Parathyroid adenoma (tissue), 2 donors: ENCODE measurements around the gene DUSP9.
"Not testable (repeated sequence)": the region's sequence is repeated elsewhere in the genome, so short reads cannot be mapped to it uniquely, and the experiment has no call there.

Experiments used
- H2AFZ ChIP-seq: fragments of 300-600 bp; sonication (generic); one replicate; pipeline ENCODE4 v1.7.0; 2017; ENCODE audit warnings: antibody characterized with exemption, mild to moderate bottlenecking
- H3K27ac ChIP-seq: fragments of 300-600 bp; sonication (generic); one replicate; pipeline ENCODE4 v1.7.0; 2017
- H3K27me3 ChIP-seq: fragments of 300-600 bp; sonication (generic); one replicate; pipeline ENCODE4 v1.7.0; 2017; ENCODE audit warnings: low read length; ENCODE audit not compliant: control insufficient read depth, insufficient read depth
- H3K36me3 ChIP-seq: fragments of 300-600 bp; sonication (generic); one replicate; pipeline ENCODE4 v1.7.0; 2017; ENCODE audit warnings: low read length; ENCODE audit not compliant: control insufficient read depth, insufficient read depth
- H3K4me1 ChIP-seq: fragments of 300-600 bp; sonication (generic); one replicate; pipeline ENCODE4 v1.7.0; 2017; ENCODE audit warnings: control low read depth
- H3K4me2 ChIP-seq: fragments of 300-600 bp; sonication (generic); one replicate; pipeline ENCODE4 v1.7.0; 2017; ENCODE audit warnings: low read length
- H3K4me3 ChIP-seq: fragments of 300-600 bp; sonication (generic); one replicate; pipeline ENCODE4 v1.7.0; 2017; ENCODE audit warnings: low read depth, low read length
- H3K79me2 ChIP-seq: fragments of 300-600 bp; sonication (generic); one replicate; pipeline ENCODE4 v1.7.0; 2017; ENCODE audit warnings: control low read depth
- H3K9ac ChIP-seq: fragments of 300-600 bp; sonication (generic); one replicate; pipeline ENCODE4 v1.7.0; 2017; ENCODE audit warnings: mild to moderate bottlenecking
- H3K9me3 ChIP-seq: fragments of 300-600 bp; sonication (generic); one replicate; pipeline ENCODE4 v1.7.0; 2017; ENCODE audit warnings: low read length; ENCODE audit not compliant: control insufficient read depth
- CTCF ChIP-seq: fragments of 300-600 bp; sonication (generic); IDR thresholded peaks from one replicate; pipeline ENCODE4 v1.7.0; 2017; ENCODE audit warnings: antibody characterized with exemption, mild to moderate bottlenecking
- donor health status: primary hyperparathyroidism.

The DUSP9 gene

GRCh38 chrX:153600921-153601320 is 46.1 kb upstream of the DUSP9 start:
- H3K4me3 ChIP-seq: no peak overlapping the region

GRCh38 chrX:153601511-153602110 is 45.4 kb upstream of the DUSP9 start:
- H3K36me3 ChIP-seq: no peaks in the 10 kb centered on the region
- H3K4me3 ChIP-seq: no peak overlapping the region
- H3K4me1 ChIP-seq: no peaks in the 10 kb centered on the region
- no peak overlapping the region for H3K27ac ChIP-seq
- H3K27me3 ChIP-seq: no peaks in the 10 kb centered on the region
- peaks cover 4% of the 10 kb centered on the region for H3K79me2 ChIP-seq
- no peak for TF ChIP-seq CTCF
- H2AFZ ChIP-seq: no peak overlapping the region
- no peak overlapping the region for H3K9ac ChIP-seq
- H3K4me2 ChIP-seq: no peak overlapping the region
- no peaks in the 10 kb centered on the region for H3K9me3 ChIP-seq

More at GRCh38 chrX:153600921-153601320, 46.1 kb upstream of the DUSP9 start:
- Histone ChIP-seq H3K4me2 (no peak overlapping the region), H3K9ac (no peak overlapping the region), H3K9me3 (no peaks in the 10 kb centered on the region), H3K27me3 (no peaks in the 10 kb centered on the region), H3K4me1 (no peaks in the 10 kb centered on the region), H3K36me3 (no peaks in the 10 kb centered on the region), H2AFZ (no peak overlapping the region), H3K79me2 (peaks cover 4% of the 10 kb centered on the region), H3K27ac (no peak overlapping the region)
- no peak for TF ChIP-seq CTCF

- Histone ChIP-seq H3K9ac (no peak overlapping the region), H3K36me3 (no peaks in the 10 kb centered on the region), H3K27ac (no peak overlapping the region), H3K27me3 (no peaks in the 10 kb centered on the region), H3K4me2 (no peak overlapping the region), H3K4me3 (no peak overlapping the region), H3K4me1 (no peaks in the 10 kb centered on the region), H3K9me3 (no peaks in the 10 kb centered on the region), H3K79me2 (peaks cover 4% of the 10 kb centered on the region), H2AFZ (no peak overlapping the region)
- TF ChIP-seq CTCF: no peak
Measured at GRCh38 chrX:153602601-153603000, 44.4 kb upstream of the DUSP9 start.

- no peaks in the 10 kb centered on the region for H3K79me2 ChIP-seq
Measured at GRCh38 chrX:153603131-153603656, 43.8 kb upstream of the DUSP9 start.

GRCh38 chrX:153604666-153605380 is 42.2 kb upstream of the DUSP9 start:
- H3K36me3 ChIP-seq, H3K9ac ChIP-seq, H3K27ac ChIP-seq, H3K4me3 ChIP-seq, H3K9me3 ChIP-seq, H3K27me3 ChIP-seq, H3K79me2 ChIP-seq, H3K4me2 ChIP-seq, H3K4me1 ChIP-seq, H2AFZ ChIP-seq: not testable (repeated sequence)

More at GRCh38 chrX:153603131-153603656, 43.8 kb upstream of the DUSP9 start:
- H3K4me1 ChIP-seq: no peaks in the 10 kb centered on the region
- no peaks in the 10 kb centered on the region for H3K36me3 ChIP-seq
- no peaks in the 10 kb centered on the region for H3K27me3 ChIP-seq
- no peak overlapping the region for H3K4me2 ChIP-seq
- no peak overlapping the region for H2AFZ ChIP-seq
- H3K9me3 ChIP-seq: no peaks in the 10 kb centered on the region
- no peak overlapping the region for H3K27ac ChIP-seq
- no peak overlapping the region for H3K9ac ChIP-seq
- H3K4me3 ChIP-seq: no peak overlapping the region
- no peak for TF ChIP-seq CTCF
